Activated B cell treated with CpG ODN at 0.5 μM for 24 hours (primary cell): ENCODE results near the gene PRUNE1. TPM values are rescaled to one million over a fixed set of nuclear protein-coding genes. Genes with fewer than 3 reads are reported as not detected.

Experiments used
- ATAC-seq: fragments of 200-7000 bp; cut with Tn5 transposase; one replicate; pipeline ENCODE4 v1.10.0; 2021; ENCODE audit warnings: low read depth, mild to moderate bottlenecking, moderate library complexity
- CTCF ChIA-PET: fragments of 350-600 bp; sonication (Branson Sonifier 250); formaldehyde crosslinking; loops from one replicate; lab custom pipeline; 2021; ENCODE audit warnings: antibody characterized with exemption; lab: Charles Lee
- POLR2A ChIA-PET: fragments of 350-600 bp; sonication (Branson Sonifier 250); formaldehyde crosslinking; loops from one replicate; lab custom pipeline; 2021; ENCODE audit warnings: antibody characterized with exemption; lab: Charles Lee
- DNase-seq: peaks from one replicate; pipeline ENCODE4 v3.0.0; 2022
- H3K27ac Mint-ChIP-seq: one replicate; pipeline ENCODE4 v1.8.0; 2020; ENCODE audit warnings: mixed read lengths
- H3K27me3 Mint-ChIP-seq: one replicate; pipeline ENCODE4 v1.8.0; 2021; ENCODE audit warnings: mixed read lengths
- H3K36me3 Mint-ChIP-seq: one replicate; pipeline ENCODE4 v1.8.0; 2021; ENCODE audit warnings: low read depth, mixed read lengths
- H3K4me1 Mint-ChIP-seq: one replicate; pipeline ENCODE4 v1.8.0; 2021; ENCODE audit warnings: mixed read lengths
- H3K4me3 Mint-ChIP-seq: one replicate; pipeline ENCODE4 v1.8.0; 2020; ENCODE audit warnings: mild to moderate bottlenecking, mixed read lengths
- H3K9me3 Mint-ChIP-seq: one replicate; pipeline ENCODE4 v1.8.0; 2020; ENCODE audit warnings: mixed read lengths
- intact Hi-C: fragments of 100-400 bp; cut with micrococcal nuclease; formaldehyde crosslinking; loops from one replicate; pipeline ENCODE4 v1.15.1; 2024
- total RNA-seq: library from RNA; stranded (reverse); gene quantifications from 2 replicates; pipeline ENCODE4 v1.2.3, GENCODE V29; 2022
- TF ChIP-seq, protein P1 (sequence below): fragments of 200-600 bp; IDR thresholded peaks from one replicate; pipeline ENCODE4 v1.8.0; 2022; ENCODE audit warnings: antibody characterized with exemption, mild to moderate bottlenecking

The PRUNE1 gene
- total RNA-seq, 1 donor from 2014 or later, result 14.2 TPM

DNA sequence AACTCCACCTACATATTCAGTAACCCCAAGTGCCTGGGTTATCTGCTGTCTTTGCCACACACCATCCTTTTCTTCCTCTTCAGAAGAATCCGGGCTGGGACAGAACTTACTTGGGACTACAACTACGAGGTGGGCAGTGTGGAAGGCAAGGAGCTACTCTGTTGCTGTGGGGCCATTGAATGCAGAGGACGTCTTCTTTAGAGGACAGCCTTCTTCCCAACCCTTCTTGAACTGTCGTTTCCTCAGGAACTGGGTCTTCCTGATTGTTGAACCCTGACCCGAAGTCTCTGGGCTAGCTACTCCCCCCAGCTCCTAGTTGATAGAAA is 44.1 kb upstream of the PRUNE1 start:
- Mint-ChIP-seq H3K4me1 (no peaks in the 10 kb centered on the region), H3K27ac (no peak overlapping the region), H3K27me3 (no peaks in the 10 kb centered on the region), H3K4me3 (no peak overlapping the region), H3K9me3 (no peaks in the 10 kb centered on the region), H3K36me3 (peaks cover 94% of the 10 kb centered on the region)
- ATAC-seq (no peak), DNase-seq (no peak)
- TF ChIP-seq, protein P1, sequence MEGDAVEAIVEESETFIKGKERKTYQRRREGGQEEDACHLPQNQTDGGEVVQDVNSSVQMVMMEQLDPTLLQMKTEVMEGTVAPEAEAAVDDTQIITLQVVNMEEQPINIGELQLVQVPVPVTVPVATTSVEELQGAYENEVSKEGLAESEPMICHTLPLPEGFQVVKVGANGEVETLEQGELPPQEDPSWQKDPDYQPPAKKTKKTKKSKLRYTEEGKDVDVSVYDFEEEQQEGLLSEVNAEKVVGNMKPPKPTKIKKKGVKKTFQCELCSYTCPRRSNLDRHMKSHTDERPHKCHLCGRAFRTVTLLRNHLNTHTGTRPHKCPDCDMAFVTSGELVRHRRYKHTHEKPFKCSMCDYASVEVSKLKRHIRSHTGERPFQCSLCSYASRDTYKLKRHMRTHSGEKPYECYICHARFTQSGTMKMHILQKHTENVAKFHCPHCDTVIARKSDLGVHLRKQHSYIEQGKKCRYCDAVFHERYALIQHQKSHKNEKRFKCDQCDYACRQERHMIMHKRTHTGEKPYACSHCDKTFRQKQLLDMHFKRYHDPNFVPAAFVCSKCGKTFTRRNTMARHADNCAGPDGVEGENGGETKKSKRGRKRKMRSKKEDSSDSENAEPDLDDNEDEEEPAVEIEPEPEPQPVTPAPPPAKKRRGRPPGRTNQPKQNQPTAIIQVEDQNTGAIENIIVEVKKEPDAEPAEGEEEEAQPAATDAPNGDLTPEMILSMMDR, result no peak
- POLR2A ChIA-PET, result no interaction called here
- intact Hi-C loops, result no loop called here
- CTCF ChIA-PET, result no interaction called here

DNA sequence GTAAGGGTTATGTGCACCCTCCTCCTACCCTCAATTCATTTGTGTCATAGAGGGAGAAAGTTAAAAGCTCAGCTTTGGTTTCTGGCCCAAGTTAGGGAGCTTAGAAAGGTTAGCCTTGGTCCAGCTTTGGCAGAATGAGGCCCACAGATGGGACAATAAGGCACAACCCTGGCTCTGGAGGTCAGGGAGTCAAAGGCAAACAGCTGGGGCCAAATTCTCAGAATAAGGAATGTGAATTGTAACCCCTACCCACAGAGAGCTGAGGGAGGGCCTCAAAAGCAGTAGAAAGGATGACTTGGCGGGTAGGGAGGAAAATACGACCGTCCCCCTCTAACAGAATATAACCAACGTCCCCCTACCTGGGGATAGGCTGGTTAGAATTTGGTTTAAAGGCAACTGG is 42.6 kb upstream of the PRUNE1 start:
- H3K27ac Mint-ChIP-seq, result no peak overlapping the region
- intact Hi-C loops, result no loop called here
- TF ChIP-seq, protein P1, result no peak
- H3K27me3 Mint-ChIP-seq, result no peaks in the 10 kb centered on the region
- DNase-seq, result no peak
- H3K9me3 Mint-ChIP-seq, result no peaks in the 10 kb centered on the region
- CTCF ChIA-PET, result no interaction called here
- peaks cover 84% of the 10 kb centered on the region for H3K36me3 Mint-ChIP-seq
- ATAC-seq, result no peak
- POLR2A ChIA-PET, result no interaction called here
- no peak overlapping the region for H3K4me3 Mint-ChIP-seq
- peaks cover 3% of the 10 kb centered on the region for H3K4me1 Mint-ChIP-seq

DNA sequence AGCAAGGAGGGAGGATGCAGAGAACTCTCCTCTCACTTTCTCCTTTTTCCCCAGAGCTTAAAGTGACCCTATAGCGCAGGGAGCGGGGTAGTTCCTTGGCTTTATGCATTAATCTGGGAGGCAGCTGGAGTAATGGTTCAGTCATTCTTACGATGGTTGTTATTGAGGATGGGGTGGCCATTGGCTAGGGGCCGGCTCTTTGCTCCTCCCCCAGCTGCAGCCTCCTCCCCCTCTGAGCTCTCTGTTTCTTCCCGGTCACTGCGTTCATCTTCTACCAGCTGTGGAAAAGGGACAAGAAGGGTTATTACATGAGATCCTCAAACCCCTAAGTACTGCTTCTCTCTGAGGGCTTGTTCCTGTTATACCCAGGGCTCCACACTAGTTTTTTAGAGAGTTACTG is 42.2 kb upstream of the PRUNE1 start:
- no peak overlapping the region for H3K27ac Mint-ChIP-seq
- H3K27me3 Mint-ChIP-seq, result no peaks in the 10 kb centered on the region
- H3K4me1 Mint-ChIP-seq, result peaks cover 6% of the 10 kb centered on the region
- CTCF ChIA-PET, result no interaction called here
- intact Hi-C loops, result no loop called here
- ATAC-seq (no peak), DNase-seq (no peak)
- H3K36me3 Mint-ChIP-seq, result peaks cover 80% of the 10 kb centered on the region
- no peaks in the 10 kb centered on the region for H3K9me3 Mint-ChIP-seq
- no peak overlapping the region for H3K4me3 Mint-ChIP-seq
- TF ChIP-seq, protein P1, result no peak
- POLR2A ChIA-PET, result no interaction called here

DNA sequence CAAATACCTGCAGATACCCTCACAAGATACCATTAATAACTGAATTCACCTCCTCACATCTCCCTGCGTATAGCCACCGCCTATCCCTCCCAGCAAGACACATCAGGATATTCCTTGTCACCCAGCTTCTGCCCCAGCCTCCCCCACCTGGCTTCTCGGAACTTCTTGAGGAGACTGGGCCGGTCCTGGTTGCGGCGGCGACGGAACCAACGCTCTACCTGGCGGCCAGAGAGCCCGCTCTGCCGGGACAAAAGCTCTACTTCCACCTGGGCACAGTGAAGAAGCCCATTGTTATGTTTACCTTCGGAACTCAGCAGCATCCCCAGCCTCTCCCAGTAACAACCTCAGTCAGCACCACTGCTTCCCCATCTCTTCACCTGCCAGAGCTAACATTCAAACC is 40.3 kb upstream of the PRUNE1 start:
- Mint-ChIP-seq H3K36me3 (peaks cover 64% of the 10 kb centered on the region), H3K27ac (no peak overlapping the region), H3K9me3 (no peaks in the 10 kb centered on the region), H3K4me3 (no peak overlapping the region), H3K4me1 (peaks cover 26% of the 10 kb centered on the region), H3K27me3 (no peaks in the 10 kb centered on the region)
- ATAC-seq (no peak), DNase-seq (no peak)
- CTCF ChIA-PET, result interaction anchor here (1.1 kb wide), 1 partner anchor 12 kb away, joined by 3 read pairs; no protein-coding TSS in a partner anchor
- TF ChIP-seq, protein P1, result no peak
- POLR2A ChIA-PET, result no interaction called here
- intact Hi-C loops, result no loop called here

DNA sequence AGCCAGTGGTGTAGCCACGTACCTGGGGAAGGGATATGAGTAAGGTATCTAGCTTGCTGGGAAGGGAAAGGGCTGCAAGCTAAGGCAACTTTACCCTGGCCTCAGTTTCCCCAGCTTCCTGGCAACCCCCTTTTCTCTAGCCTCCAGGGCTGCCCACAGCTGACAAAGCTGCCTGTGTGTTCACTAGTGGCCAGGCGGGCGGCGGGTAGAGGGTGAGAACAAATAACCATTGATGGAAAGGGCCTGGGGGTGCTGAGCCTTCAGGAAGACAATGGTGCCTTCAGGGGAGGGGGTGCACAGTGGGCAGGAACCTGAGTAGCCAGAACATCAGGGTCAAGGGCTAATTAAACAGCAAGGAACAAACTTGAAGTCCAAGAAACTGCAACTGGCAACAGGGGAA is 39.8 kb upstream of the PRUNE1 start:
- H3K4me3 Mint-ChIP-seq, result no peak overlapping the region
- CTCF ChIA-PET, result interaction anchor here (1.1 kb wide), 1 partner anchor 12 kb away, joined by 3 read pairs; no protein-coding TSS in a partner anchor
- TF ChIP-seq, protein P1, result no peak

More for the DNA sequence above, 39.8 kb upstream of the PRUNE1 start:
- ATAC-seq (no peak), DNase-seq (no peak)
- Mint-ChIP-seq H3K4me1 (peaks cover 31% of the 10 kb centered on the region), H3K9me3 (no peaks in the 10 kb centered on the region), H3K27ac (no peak overlapping the region), H3K36me3 (peaks cover 58% of the 10 kb centered on the region), H3K27me3 (no peaks in the 10 kb centered on the region)
- intact Hi-C loops, result no loop called here
- POLR2A ChIA-PET, result no interaction called here
